ENCODE results near the gene ADH7. TPM values are rescaled to one million over a fixed set of nuclear protein-coding genes. Genes with fewer than 3 reads are reported as not detected.
A peak's percentile ranks its signal among the peaks of the same experiment; 100 is the strongest.
"Not testable (repeated sequence)": the region's sequence is repeated elsewhere in the genome, so short reads cannot be mapped to it uniquely, and the experiment has no call there.

The ADH7 gene
- total RNA-seq, 1 donor from 2014 or later = not detected

DNA sequence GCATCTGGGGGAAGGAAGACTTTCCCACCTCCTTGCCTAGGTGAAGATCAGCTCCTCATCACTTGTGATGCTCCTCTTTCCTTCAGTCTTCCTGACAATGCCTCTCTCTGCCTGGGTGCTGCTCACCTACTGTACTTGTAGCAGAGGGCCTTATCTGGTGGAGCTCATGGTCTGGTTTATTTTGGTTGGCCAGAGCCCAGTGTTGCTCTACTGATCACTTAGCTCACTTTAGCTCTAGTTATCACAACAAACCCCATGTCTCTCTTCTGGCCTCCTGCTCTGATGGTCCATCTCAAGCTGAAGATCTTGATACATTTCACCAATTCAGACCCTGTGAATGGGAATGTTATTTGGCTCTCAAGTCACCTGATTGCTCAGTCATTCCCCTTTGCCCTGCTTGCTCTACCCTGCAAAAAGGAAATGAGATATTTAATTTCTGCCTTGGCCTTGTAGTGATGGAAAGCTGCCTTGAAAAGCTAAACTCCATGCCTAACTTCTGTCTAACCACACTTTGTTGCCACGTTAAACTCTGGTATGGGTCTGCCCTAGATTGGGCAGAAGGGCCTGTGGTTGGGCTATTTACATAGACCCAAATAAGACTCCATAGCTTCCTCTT, 52.3 kb downstream of the ADH7 start:
- no peaks in the 10 kb centered on the region for H3K4me1 Mint-ChIP-seq
- no peaks in the 10 kb centered on the region for H3K9me3 Mint-ChIP-seq
- H3K27ac Mint-ChIP-seq (ENCODE audit: unreplicated experiment) = no peak overlapping the region
- no peak for DNase-seq (ENCODE audit: low read depth, low spot score)
- no peak overlapping the region for H3K4me3 Mint-ChIP-seq
- H3K36me3 Mint-ChIP-seq (ENCODE audit: low read depth) = no peaks in the 10 kb centered on the region
- no peaks in the 10 kb centered on the region for H3K27me3 Mint-ChIP-seq (ENCODE audit: low read depth)
- TF ChIP-seq, protein P1, sequence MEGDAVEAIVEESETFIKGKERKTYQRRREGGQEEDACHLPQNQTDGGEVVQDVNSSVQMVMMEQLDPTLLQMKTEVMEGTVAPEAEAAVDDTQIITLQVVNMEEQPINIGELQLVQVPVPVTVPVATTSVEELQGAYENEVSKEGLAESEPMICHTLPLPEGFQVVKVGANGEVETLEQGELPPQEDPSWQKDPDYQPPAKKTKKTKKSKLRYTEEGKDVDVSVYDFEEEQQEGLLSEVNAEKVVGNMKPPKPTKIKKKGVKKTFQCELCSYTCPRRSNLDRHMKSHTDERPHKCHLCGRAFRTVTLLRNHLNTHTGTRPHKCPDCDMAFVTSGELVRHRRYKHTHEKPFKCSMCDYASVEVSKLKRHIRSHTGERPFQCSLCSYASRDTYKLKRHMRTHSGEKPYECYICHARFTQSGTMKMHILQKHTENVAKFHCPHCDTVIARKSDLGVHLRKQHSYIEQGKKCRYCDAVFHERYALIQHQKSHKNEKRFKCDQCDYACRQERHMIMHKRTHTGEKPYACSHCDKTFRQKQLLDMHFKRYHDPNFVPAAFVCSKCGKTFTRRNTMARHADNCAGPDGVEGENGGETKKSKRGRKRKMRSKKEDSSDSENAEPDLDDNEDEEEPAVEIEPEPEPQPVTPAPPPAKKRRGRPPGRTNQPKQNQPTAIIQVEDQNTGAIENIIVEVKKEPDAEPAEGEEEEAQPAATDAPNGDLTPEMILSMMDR (conservative IDR thresholded peaks at IDR 0.05) = no peak

DNA sequence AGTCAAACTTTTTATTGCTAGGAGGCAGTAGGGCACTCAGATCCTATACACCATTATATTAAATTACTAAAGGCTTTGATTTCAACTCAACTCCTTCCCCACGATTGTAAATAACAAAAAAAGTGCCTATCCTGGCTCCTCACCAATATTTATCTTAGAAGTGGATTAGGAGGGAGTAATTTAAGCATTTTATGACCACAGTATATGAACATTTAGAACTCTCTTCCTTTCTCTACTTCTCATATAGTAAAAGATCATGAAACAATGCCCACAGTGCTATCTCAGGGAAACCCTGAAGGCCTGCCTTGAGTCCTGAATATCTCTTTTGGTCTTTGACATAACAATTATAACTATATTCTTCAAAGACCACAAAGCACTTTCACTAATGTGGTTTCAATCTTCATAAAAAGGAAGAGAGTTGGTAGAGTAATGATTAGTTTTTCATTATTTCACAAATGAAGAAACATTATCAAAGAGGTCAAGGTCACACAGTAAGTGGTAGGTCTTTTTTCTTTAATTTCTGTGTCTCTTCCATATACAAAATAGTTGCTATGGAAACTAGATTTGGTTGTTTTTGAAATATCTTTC, 53.5 kb downstream of the ADH7 start:
- DNase-seq (ENCODE audit: low read depth, low spot score) = no peak
- Mint-ChIP-seq H3K9me3 (no peaks in the 10 kb centered on the region), H3K4me1 (no peaks in the 10 kb centered on the region), H3K4me3 (no peak overlapping the region), H3K27ac (ENCODE audit: unreplicated experiment) (no peak overlapping the region), H3K36me3 (ENCODE audit: low read depth) (no peaks in the 10 kb centered on the region), H3K27me3 (ENCODE audit: low read depth) (no peaks in the 10 kb centered on the region)
- TF ChIP-seq, protein P1 (conservative IDR thresholded peaks at IDR 0.05) = no peak

DNA sequence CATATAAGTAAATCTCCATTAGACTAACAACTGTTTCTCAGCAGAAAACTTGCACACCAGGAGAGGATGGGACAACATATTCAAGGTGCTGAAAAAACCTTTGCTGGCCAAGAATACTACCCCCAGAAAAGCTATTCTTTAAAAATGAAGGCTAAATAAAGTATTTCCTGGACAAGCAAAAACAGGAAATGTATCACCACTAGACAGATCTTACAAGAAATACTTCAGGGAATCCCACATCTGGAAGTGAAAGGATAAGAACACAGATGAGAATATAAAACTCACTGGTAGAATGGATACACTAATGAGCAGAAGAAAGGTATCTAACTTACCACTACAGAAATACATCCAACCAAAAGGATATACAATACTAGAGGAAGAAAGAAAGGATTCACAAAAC, 55.6 kb downstream of the ADH7 start:
- peaks cover 5% of the 10 kb centered on the region for H3K36me3 Mint-ChIP-seq (ENCODE audit: low read depth)
- no peak for DNase-seq (ENCODE audit: low read depth, low spot score)
- H3K9me3 Mint-ChIP-seq = peaks cover 6% of the 10 kb centered on the region
- H3K27me3 Mint-ChIP-seq (ENCODE audit: low read depth) = no peaks in the 10 kb centered on the region
- TF ChIP-seq, protein P1 (conservative IDR thresholded peaks at IDR 0.05) = no peak
- no peak overlapping the region for H3K27ac Mint-ChIP-seq (ENCODE audit: unreplicated experiment)
- H3K4me1 Mint-ChIP-seq = no peaks in the 10 kb centered on the region
- no peak overlapping the region for H3K4me3 Mint-ChIP-seq

DNA sequence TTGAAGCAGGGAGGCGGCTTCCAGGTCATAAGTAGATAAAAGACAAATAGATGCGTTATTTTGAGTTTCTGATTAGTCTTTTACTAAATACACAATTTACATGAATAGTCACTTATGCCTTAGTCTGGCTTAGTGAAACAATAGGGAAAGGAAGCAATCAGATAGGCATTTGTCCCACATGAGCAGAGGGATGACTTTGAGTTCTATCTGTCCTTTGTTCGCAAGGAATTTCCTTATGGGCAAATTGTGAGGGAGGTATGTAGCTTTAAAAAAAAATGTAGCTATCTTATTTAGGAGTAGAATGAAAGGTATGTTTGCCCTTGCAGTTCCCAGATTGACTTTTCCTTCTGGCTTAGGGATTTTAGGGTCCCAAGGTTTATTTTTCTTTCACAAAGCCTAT, 56.3 kb downstream of the ADH7 start:
- H3K27ac Mint-ChIP-seq (ENCODE audit: unreplicated experiment) = no peak overlapping the region
- H3K9me3 Mint-ChIP-seq = peaks cover 9% of the 10 kb centered on the region
- TF ChIP-seq, protein P1 (conservative IDR thresholded peaks at IDR 0.05) = no peak
- DNase-seq (ENCODE audit: low read depth, low spot score) = no peak
- H3K4me1 Mint-ChIP-seq = no peaks in the 10 kb centered on the region
- peaks cover 5% of the 10 kb centered on the region for H3K36me3 Mint-ChIP-seq (ENCODE audit: low read depth)
- no peak overlapping the region for H3K4me3 Mint-ChIP-seq
- H3K27me3 Mint-ChIP-seq (ENCODE audit: low read depth) = no peaks in the 10 kb centered on the region

DNA sequence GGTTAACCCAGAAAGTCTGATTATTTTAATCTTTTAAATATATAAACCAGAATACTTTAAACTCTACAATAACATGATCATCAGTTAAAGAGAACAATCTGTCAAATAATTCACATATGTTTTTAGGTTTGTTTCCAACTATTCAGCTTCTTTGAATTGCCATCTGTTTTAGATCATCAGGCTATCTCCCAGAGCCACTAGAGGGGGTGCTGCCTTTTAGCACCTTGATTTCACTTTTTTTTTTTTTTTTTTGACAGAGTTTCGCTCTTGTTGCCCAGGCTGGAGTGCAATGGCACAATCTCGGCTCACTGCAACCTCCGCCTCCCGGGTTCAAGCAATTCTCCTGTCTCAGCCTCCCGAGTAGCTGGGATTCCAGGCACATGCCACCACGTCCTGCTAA, 57.8 kb downstream of the ADH7 start:
- not testable (repeated sequence) for H3K4me1 Mint-ChIP-seq; H3K36me3 Mint-ChIP-seq (ENCODE audit: low read depth); H3K27me3 Mint-ChIP-seq (ENCODE audit: low read depth); H3K4me3 Mint-ChIP-seq; H3K27ac Mint-ChIP-seq (ENCODE audit: unreplicated experiment); DNase-seq (ENCODE audit: low read depth, low spot score)
- TF ChIP-seq, protein P1 (conservative IDR thresholded peaks at IDR 0.05) = peak; percentile 46
- peaks cover 12% of the 10 kb centered on the region for H3K9me3 Mint-ChIP-seq

DNA sequence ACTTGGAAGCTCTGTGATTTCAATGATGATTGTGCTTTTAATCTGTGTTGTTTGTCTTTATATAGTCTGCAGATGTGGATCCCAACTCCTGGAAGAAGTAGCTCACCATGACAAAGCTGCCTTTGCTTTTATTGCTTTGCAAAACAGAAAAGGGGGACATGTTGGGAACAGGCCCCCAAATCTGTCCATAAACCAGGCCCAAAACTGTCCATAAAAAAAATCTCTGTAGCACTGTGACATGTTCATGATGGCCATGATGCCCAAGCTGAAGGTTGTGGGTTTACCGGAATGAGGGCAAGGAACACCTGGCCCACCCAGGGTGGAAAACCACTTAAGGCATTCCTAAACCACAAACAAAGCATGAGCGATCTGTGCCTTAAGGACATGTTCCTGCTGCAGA, 62.7 kb downstream of the ADH7 start:
- H3K27me3 Mint-ChIP-seq (ENCODE audit: low read depth); DNase-seq (ENCODE audit: low read depth, low spot score); H3K4me1 Mint-ChIP-seq; H3K27ac Mint-ChIP-seq (ENCODE audit: unreplicated experiment); H3K4me3 Mint-ChIP-seq; H3K36me3 Mint-ChIP-seq (ENCODE audit: low read depth): not testable (repeated sequence)
- peaks cover 15% of the 10 kb centered on the region for H3K9me3 Mint-ChIP-seq

DNA sequence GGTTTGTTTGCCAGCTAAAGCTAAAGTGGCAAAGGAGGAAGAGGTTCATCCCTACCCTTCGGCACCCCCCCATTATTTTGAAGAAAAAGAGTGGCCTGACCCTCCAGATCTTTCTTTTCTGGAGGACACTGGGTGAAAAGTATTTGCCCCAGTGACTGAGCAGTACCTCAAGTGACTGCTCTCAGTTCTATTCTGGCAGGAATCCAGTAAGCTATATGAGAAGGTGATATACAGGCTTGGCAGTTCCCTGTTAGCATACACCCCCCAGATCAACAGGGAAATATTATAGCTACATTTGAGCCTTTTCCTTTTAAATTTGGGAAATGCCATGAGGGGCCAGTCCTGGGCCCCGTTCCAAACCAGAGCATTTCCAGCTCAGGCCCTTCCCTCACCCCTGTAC, 67.3 kb downstream of the ADH7 start:
- not testable (repeated sequence) for H3K4me3 Mint-ChIP-seq; H3K27ac Mint-ChIP-seq (ENCODE audit: unreplicated experiment); DNase-seq (ENCODE audit: low read depth, low spot score); H3K9me3 Mint-ChIP-seq; H3K4me1 Mint-ChIP-seq; H3K27me3 Mint-ChIP-seq (ENCODE audit: low read depth); H3K36me3 Mint-ChIP-seq (ENCODE audit: low read depth)
